ENCODE data around the gene MRPL22. TPM values are rescaled to one million over a fixed set of nuclear protein-coding genes. Genes with fewer than 3 reads are reported as not detected.
A peak's percentile ranks its signal among the peaks of the same experiment; 100 is the strongest.

Gene MRPL22
- total RNA-seq, 1 donor from 2014 or later = 31.4 TPM

- Histone ChIP-seq H3K27me3 (no peaks in the 10 kb centered on the region), H3K36me3 (peaks cover 43% of the 10 kb centered on the region), H3K9me3 (no peaks in the 10 kb centered on the region), H3K27ac (peak overlapping the region; percentile 56), H3K4me3 (peak overlapping the region; percentile 21), H3K4me1 (peaks cover 4% of the 10 kb centered on the region)
- ATAC-seq (peak; percentile 51), DNase-seq (no peak)
- intact Hi-C loops (cut with DNase I) = no loop called here
- TF ChIP-seq CTCF (IDR thresholded peaks at IDR 0.05) = no peak
Observed at GRCh38 chr5:154966081-154966841, 25.4 kb downstream of the MRPL22 start.

- no peaks in the 10 kb centered on the region for H3K27me3 ChIP-seq
- no peaks in the 10 kb centered on the region for H3K9me3 ChIP-seq
- no peak for ATAC-seq
- peak overlapping the region; percentile 21 for H3K4me3 ChIP-seq
- H3K36me3 ChIP-seq = peaks cover 36% of the 10 kb centered on the region
- no peak for TF ChIP-seq CTCF (IDR thresholded peaks at IDR 0.05)
- intact Hi-C loops (cut with DNase I) = no loop called here
- no peak for DNase-seq
- H3K27ac ChIP-seq = peak overlapping the region; percentile 56
- peaks cover 4% of the 10 kb centered on the region for H3K4me1 ChIP-seq
Observed at GRCh38 chr5:154966874-154967273, 26.0 kb downstream of the MRPL22 start.

GRCh38 chr5:154967421-154968024, 26.6 kb downstream of the MRPL22 start:
- DNase-seq = no peak
- peaks cover 33% of the 10 kb centered on the region for H3K36me3 ChIP-seq
- no peak for ATAC-seq
- peak overlapping the region; percentile 21 for H3K4me3 ChIP-seq
- H3K9me3 ChIP-seq = no peaks in the 10 kb centered on the region
- peak overlapping the region; percentile 56 for H3K27ac ChIP-seq
- no peaks in the 10 kb centered on the region for H3K27me3 ChIP-seq
- peak; percentile 49 for TF ChIP-seq CTCF (IDR thresholded peaks at IDR 0.05)
- intact Hi-C loops (cut with DNase I) = no loop called here
- peaks cover 4% of the 10 kb centered on the region for H3K4me1 ChIP-seq

GRCh38 chr5:154968953-154969352, 28.1 kb downstream of the MRPL22 start:
- DNase-seq = no peak
- H3K27me3 ChIP-seq = no peaks in the 10 kb centered on the region
- H3K4me1 ChIP-seq = peaks cover 4% of the 10 kb centered on the region
- H3K36me3 ChIP-seq = peaks cover 25% of the 10 kb centered on the region
- H3K27ac ChIP-seq = no peak overlapping the region
- no peak overlapping the region for H3K4me3 ChIP-seq
- intact Hi-C loops (cut with DNase I) = no loop called here
- no peak for TF ChIP-seq CTCF (IDR thresholded peaks at IDR 0.05)
- ATAC-seq = no peak
- no peaks in the 10 kb centered on the region for H3K9me3 ChIP-seq

- Histone ChIP-seq H3K9me3 (no peaks in the 10 kb centered on the region), H3K36me3 (peaks cover 25% of the 10 kb centered on the region), H3K27ac (no peak overlapping the region), H3K27me3 (no peaks in the 10 kb centered on the region), H3K4me1 (no peaks in the 10 kb centered on the region), H3K4me3 (no peak overlapping the region)
- intact Hi-C loops (cut with DNase I) = no loop called here
- DNase-seq = no peak
- ATAC-seq = no peak
- TF ChIP-seq CTCF (IDR thresholded peaks at IDR 0.05) = no peak
Observed at GRCh38 chr5:154970759-154971158, 29.9 kb downstream of the MRPL22 start.
